GM19023 (cell line): ENCODE results near the gene KIAA1549.
"Not testable (repeated sequence)": the region's sequence is repeated elsewhere in the genome, so short reads cannot be mapped to it uniquely, and the experiment has no call there.

ENCODE experiments used
- ATAC-seq: cut with Tn5 transposase; IDR thresholded peaks from one replicate; pipeline ENCODE4 v1.9.1; 2021; ENCODE audit warnings: mild to moderate bottlenecking, moderate library complexity; ENCODE audit not compliant: unreplicated experiment

KIAA1549 gene

DNA sequence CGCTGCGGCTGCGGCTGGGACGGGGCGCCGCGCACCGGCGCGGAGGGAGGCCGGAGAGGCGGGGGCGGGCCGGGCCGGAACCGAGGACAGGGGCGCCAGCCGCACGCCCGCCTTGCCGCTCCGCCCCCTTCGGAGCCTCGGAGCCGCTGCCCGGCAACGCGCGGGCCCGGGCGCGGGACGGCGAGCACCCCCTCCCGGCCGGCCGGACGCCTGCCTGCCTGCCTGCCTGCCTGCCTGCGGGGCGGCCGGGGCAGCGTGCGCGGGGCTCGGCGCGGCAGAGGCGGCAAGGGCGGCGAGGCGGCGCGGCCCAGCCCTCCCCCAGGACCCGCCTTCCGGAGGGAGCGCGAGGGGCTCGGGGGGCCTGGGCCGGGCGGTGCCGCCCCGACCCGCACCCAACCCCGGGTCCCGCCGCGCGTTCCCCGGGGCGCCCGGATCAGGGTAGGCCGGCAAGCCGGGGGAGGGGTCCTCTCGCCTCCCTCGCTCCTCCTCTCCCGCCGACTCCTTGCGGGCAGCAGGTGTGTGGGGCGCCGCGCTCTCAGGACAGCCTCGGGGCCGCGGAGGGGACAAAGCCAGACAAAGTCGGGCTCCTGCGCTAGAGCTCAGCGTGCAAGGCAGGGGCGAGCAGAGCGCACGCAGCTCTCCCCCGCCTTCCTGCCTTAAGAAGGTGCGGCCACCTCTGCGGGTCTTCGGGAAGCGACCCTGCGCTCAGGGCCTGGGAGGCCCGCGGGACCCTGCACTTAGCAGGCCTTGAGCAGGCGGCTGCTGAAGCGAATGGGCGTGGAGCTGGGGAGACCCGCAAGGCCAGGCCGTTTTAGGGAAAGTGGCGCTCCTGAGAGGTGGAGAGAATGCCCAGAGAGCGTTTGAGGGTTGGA is at the start of gene KIAA1549:
Gene KIAA1549, minus strand, starts transcription at position 58 of the 872 bp plus-strand sequence. CDS start 120 bp downstream, outside the sequence.
- ATAC-seq = peak; percentile 71

DNA sequence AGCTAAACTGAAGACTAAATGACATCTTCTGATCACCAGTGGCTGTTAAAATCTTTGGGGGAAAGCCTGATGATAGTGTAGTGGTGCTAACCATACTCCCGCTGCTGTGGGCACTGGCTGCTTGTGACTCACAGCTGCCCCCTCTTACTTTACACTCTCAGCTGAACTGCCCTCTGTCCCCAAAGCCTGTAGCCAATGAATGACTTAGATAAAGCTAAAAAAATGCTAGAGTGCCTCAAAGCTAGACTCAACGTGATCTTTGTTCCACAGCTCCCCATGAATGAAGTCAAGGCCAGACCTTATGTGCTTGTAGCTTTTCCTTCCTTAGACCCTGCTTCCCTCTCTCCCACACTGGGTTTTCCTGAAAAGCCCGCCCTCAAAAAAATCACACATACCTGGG is 48.2 kb upstream of the KIAA1549 start:
- ATAC-seq = no peak

DNA sequence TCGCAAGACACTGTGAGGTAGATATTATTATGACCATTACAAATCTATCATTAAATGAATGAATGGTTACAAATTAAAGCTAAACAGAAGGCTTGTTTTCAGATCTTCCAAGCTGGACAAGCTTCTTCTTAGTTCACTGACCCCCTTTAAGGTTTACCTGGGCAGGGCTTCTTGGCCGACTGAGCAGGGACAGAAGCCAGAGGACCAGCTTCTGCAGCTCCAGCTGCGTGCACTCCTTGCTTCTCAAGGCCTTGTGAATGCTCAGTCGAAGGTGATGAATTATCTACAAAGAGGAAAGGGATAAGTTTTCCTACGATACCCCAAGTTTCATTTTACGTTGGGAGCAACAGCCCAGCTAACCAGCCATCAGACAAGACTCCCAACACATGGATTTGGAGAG is 45.4 kb upstream of the KIAA1549 start:
- no peak for ATAC-seq

DNA sequence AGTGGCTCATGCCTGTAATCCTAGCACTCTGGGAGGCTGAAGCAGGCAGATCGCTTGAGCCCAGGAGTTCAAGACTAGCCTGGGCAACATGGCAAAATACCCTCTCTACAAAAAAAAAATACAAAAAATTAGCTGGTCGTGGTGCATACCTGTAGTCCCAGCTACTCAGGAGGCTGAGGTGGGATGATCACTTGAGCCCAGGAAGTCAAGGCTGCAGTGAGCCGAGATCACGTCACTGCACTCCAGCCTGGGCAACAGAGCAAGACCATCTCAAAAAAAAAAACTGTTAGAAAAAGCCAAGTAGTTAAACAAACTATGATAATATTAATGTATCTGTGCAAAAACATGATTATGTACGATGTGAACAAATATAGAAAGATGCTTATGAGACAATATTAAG is 44.7 kb upstream of the KIAA1549 start:
- not testable (repeated sequence) for ATAC-seq

DNA sequence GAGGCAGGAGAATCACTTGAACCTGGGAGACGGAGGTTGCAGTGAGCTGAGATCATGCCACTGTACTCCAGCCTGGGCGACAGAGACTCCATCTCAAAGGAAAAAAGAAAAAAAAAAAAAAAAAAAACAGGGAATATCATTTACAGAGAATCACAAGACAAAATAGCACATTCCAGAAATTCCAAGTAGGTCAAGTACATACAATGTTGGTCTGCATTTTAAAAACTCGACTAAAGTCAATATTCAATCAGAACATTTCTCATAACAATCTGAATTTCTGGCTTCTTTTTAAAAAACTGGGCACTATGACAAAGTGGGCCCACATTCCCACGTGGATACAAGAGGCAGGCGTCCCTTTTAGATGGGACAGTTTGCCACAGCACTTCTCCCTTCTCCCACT is 41.9 kb upstream of the KIAA1549 start:
- no peak for ATAC-seq

DNA sequence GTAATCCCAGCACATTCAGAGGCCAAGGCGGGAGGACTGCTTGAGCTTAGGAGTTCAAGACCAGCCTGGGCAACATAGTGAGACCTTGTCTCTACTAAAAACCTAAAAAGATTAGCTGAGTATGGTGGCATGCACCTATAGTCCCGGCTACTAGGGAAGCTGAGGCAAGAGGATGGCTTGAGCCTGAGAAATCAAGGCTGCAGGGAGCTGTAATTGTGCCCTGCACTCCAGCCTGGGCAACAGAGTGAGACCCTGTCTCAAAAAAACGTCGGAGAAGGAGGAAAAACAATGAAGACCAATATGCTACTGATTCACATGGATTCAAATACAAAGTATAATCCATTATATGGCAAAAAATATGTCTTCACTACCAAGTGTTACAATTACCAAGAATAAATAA is 41.1 kb upstream of the KIAA1549 start:
- no peak for ATAC-seq

DNA sequence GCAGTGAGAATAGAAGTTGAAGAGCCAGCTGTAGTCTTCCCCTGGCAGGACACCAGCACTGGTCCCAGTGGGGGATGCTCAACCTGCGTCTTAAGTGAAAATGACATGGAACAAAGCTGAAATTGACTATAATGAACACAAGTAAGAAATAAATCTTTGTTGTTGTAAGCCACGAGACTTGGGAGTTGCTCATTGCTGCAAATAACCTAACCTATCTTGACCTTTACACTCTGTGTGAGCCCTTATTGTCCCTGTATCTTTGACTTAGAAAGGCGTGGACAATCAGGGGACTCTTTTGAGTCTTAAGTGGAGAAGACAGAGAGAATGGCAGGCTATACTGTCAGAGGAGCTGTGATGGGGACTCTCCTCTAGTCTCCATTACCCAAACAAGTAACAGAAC is 37.7 kb upstream of the KIAA1549 start:
- ATAC-seq = no peak

DNA sequence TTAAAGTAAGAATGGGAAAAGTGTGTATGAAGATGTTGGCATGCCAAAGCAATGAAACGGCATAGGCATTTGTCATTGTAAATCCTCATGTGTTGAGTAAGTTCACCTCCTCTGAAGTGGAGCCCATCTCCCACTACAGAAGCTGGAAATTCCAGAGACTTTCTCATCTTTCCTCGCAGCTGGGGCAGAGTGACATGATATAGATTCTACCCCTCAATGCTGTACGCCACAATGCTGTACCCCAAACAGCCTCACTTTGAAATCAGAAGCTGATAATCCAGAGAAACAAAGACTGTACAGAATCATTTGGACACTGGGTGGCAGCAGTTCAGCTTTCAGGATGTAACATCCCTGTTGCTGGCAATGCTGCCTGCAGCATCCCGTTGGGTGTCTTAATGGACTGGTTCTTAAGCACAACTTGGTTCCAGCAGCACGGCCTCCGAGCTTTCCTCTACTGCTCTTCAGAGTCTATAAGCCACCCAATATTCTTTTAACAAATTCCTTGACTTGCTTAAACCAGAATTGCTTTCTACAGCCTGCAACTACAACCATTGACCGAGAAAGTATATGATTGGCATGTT is 35.8 kb upstream of the KIAA1549 start:
- ATAC-seq = peak; percentile 90

DNA sequence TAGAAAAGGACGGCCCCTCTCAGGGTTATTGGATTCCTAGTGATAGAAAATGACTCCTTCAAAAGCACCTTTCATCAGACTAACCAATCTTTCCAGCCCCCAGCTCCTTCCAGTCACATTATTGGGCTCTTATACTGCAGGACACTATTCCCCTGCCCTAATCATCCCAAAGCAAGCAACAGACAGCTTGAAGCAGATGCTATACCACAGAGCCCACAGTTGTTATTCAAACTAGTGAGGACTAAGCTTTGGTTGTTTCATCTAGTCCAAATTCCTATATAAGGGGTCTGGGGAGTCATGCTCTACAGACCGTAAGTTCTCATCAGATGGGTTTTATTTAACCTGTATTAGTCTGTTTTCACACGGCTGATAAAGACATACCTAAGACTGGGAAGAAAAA is 30.2 kb upstream of the KIAA1549 start:
- ATAC-seq = no peak

DNA sequence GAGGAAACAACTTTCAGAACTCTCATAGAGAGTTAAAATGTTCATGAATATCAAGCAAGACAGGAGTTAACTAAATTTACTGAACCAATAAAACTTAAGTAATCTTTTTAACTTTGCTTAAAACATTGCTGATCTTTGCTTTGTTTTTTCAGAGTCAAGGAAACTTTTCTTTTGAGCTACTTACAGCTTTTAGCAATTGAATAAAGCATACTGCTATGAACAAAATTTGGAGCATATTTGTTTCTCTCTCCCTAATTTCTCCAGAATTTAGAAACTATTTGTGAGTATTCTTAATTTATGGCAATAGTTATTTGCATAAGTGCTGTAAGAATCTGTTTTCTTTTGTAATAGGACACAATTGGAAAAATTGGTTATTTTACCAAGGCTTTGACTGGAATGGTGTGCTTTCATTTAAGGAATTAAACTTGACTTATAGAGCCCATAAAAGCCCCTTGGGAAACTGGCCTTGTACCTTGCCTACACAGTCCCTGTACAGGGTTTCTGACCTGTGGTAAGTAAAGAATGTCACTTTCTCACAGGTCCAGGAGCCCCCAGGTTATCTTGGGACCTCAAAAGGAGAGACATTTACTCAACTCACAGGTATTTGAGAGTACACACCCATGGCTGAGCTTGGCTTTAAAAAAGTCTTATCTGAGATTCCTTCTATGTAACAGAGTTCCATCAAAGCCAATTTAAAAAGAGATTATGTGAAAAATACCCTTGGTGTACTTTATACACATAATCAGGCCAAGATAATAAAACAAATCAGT is 23.3 kb upstream of the KIAA1549 start:
- no peak for ATAC-seq

DNA sequence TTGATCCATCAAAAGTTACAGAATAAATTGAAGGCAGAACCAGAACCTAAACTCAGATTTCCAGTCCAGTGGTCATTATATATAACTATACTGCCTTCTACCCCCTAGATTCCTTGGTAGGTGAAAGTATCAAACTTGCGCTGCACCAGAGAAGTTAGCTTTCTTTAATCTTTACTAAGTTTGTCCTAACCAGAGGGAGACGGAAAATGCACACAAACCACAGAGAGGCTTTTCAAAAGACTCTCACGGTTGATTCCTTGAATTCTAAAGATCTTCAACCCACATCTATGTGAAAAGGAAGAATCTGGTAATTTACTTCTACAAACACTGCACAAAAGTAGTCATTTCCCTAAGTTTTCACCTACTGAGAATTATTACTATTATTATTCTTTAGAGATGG is 18.2 kb upstream of the KIAA1549 start:
- no peak for ATAC-seq

DNA sequence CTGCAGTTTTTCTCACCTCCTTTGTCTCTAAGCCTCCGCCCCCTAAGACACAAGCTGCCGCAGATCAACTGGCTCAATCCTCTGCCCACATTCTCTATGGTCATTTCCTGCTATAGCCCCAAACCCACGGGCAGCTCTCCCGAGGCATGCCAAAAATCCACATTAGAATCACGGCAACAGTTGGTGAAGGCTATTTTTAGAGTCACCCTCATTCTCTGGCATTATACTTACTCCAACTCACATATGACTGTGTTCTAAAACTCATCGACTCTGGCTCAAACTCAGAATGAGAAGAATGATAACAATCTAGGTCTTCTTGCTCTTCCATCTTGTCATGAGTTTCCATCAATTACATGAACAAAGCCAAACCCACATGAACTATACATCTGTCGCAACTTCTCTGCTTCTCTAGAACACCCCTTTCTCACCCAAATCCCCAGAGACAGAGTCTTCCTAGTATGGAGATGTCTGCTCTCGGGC is 10.9 kb upstream of the KIAA1549 start:
- no peak for ATAC-seq

DNA sequence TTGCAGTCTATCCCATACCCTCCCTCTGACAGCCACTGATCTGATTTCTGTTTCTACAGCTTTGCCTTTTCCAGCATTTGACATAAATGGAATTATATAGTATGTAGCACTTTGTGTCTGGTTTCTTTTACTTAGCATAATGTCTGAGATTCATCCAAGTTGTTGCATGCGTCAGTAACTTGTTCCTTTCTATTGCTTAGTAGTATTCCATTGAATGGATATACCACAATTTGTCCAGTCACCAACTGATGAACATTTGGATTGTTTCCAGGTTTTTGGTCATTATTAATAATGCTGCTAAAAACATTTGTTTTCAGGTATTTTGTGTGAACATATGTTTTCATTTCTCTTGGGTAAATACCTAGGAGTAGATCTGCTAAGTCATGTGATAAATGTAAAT is 6.5 kb upstream of the KIAA1549 start:
- no peak for ATAC-seq

DNA sequence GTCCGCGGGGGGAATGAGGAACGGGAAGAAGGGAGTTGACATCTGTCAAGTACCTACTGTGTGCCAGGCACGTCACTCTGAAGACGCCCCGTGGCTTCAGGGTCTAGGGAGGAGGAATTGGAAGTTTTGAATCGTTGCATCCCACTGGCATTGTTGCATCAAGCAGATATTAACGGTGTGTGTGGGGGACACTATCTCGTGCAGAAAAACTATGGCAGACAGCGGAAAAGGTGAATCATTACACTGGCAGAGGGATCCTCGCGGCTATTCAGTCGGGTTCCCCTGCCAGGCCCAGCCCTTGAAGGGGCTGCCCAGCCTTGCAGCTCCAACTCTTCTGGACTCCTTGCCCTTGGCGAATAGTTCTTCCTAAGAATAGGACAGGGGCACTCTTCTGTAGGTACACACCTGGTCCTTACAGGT is 1.0 kb upstream of the KIAA1549 start:
- ATAC-seq = no peak

DNA sequence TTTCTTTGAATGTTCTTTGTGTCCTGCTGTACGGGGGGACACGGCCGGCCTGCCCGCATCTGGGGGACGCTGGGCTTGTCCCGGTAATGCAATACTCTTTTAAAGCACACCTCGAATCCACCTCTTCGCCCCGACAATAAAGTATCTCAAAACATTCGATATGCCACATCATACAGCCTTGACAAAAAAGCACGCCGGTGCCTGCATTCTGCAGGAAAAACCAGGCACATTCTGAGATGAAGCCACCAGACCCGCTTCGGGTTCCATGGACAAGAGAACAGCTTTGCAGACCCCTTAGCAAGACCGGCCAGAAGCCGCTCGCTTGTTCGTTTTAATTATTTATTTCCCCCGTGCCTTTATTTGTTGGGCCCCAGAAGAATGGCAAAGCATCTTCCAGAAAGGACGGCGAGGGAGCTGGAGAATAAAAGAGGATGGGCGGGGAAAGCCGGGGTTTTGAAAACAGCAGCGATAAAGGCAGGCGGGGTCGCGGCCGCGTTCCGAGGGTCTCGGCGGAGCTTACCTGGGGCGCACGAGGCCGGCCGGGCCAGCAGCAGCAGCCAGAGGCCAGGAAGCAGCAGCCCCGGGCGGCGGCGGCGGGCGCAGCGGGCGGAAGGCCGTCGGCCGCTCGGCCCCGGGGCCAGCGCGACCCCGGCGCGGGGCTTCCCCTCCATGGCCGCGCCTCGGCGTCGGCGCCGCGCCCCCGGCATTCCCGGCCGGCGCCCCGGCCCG is 462 bp downstream of the KIAA1549 start:
- ATAC-seq = peak; percentile 33

DNA sequence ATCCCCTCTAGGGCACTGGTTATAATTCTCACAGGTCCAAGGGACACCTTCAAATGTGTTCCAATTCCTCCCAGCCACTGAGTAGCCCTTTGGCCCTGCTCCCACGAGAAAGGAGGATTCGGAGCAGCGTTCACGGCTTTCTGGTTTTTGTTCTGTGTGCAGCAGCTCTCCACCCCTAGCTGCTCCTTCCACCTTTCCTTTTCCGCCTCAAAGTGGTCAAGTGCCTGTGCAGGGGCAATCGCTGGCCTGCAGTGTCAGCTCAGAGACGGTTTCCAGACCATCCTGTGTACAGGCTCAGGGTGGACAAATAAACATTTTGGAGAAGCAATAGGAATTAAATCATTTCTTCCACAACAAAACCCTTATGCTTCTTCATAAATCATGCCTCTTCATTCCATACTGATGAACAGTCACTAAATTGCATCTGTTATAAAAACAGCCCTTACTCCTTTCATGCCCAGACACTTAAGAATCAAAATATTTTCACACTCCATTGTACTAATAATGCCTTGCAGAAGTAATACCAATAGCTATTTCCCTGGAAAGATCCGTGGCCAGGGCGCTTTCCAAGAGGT is 1.1 kb downstream of the KIAA1549 start:
- no peak for ATAC-seq

DNA sequence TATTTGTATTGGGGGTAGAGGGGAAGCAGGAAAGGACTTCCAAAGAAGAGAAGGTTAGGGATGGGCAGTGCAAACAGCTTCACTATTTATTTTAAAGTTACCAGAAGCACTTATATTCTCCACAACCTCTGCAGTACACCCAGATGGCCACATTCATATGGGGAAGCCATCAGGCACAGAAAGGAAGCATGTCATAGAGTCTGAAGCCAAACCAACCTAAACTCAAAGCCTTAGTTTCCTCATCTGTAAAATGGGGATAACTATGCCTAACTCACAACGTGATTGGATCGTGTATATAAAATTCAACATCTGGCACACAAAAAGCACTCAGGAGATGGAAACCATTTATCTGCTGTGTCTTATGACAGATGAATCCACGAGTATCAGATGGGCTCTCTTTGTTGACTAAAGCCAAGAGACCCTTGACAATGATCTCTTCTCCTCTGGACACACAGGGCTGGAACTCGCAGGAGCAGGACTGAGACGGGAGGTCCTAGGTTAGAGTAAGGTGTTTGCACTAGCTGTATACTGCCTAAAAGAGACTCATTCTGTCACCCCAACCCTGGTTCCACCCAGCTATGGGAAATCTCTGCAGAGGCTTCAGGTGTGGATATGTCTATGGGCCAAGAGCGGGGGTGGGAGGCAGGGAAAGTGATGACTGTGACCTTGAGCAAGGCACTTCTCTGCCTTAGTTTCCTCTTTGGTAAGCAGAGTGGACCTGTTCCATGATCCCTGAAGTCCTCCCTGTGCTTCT is 1.8 kb downstream of the KIAA1549 start:
- ATAC-seq = no peak

DNA sequence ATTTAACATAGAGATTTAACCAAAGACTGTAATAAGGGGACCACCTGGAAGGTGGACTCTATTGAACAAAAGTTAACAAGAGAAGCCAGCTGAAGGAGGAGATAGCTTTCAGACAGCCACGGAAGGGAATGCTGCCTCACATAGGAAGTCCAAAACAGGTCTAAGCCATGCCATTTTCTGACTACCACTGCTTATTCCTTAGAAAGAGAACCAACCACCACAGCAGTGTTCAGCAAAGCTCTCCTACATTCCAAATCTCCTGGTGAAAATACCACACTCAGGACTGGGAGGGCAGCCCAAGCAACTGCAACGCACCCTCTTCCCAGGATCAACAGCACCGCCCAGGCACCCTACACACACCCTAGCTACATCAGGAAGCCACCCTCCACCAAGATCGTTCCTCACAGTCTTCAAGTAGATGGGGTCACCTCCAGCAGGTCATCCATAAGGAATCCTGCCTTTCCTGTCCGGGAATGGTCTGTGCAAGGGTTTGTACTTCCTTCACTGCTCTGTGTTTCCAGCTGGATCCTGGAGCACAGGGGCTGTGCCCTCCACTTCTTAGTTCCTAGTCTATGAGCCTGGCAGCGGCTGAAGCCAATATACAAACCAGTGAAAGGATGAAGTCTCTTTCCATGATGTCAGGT is 2.5 kb downstream of the KIAA1549 start:
- ATAC-seq = no peak

DNA sequence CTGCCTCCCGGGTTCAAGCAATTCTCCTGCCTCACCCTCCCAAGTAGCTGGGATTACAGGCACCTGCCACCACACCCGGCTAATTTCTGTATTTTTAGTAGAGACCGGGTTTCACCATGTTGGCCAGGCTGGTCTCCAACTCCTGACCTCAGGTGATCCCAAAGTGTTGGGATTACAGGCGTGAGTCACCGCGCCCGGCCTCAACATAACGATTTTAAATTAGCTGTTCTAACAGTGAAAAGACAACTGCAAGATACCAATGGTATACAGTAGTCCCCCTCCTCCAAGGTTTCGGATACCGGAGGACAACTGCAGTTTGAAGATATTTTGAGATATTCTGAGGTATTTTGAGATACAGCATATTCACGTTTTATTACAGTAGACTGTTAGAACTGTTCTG is 5.0 kb downstream of the KIAA1549 start:
- ATAC-seq = not testable (repeated sequence)
